ENCODE results near the gene CCNL2.
"Not testable (repeated sequence)": the region's sequence is repeated elsewhere in the genome, so short reads cannot be mapped to it uniquely, and the experiment has no call there.

Gene CCNL2

DNA sequence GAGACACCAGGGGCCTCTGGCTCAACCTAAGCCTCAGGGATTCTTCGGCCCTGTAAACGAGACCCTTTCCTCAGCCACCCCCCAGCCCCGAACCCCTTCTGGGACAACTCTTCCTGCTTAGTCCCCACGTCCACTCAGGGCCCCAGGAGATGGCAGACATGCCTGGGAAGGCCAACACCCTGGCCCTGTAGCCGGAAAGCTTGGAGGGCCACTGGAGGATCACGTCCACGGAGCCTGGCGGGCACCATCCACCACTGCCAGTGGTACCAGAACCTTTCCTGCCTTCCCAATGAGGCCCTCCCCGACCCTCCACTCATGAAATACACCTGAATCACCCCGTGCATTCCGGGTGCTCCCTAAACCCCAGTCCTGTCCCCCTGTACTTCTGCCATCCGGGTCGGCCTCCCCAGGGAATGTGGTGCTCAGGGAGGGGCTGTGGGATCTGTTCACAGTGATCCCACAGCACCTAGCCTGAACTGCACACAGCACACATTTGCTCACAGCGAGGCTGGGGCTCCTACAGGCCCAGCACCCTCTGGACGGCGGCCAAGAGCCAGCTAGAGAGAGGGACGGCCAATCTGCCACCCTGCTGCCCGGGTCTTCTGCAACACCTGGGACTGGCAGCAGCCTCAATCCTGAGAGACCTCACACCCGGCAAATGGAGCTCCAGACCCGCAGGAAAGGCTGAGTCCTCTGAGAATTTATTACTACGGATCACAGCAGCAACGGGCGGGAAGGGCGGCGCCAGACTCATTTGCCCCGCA lies 25.9 kb downstream of the CCNL2 start:
- DNase-seq (ENCODE audit: low spot score): no peak

DNA sequence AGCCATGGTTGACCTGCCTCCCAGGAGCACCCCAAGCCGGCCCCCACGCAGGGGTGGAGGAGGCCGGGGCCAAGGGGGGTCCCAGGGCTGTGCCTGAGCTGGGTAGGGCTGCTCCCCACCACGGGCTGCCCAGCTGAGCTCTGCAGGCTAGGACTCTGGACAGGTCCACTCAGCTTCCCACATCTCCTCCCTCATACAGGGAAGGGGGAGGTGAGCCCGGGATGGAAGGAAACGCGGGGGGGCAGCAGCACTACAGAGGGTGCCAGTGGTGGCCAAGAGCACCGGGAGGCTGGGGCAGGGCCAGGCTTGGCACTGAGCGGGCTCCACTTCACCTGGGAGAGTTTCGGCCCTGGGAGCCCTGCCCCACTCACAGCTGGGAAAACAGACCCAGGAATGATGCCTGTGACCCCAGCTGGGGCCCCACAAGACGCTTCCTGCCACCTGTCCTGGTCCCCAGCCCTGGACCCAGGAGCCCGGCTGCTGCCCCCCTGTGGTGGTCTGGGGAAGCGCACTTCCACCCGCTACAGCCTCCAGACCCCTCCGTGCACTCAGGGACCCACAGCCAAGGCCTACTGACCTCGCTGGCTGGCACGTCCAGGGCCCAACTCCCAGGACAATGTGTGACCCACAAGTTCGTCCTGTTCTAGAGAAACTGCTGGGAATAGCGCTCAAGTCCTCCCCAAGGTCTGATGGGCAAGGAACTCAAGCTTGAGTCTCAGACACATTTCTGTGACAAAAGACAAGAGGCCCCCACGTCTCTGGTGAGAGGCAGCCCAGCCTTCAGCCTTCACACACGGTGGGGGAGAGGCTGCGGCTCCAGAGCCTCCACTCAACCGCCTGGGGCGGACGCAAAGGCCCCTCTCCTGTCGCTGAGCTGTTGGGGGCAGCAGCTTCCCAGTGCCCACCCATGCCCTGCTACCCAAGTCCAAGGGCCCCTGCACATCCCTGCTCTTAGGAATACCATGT lies 27.1 kb downstream of the CCNL2 start:
- no peak for DNase-seq (ENCODE audit: low spot score)

DNA sequence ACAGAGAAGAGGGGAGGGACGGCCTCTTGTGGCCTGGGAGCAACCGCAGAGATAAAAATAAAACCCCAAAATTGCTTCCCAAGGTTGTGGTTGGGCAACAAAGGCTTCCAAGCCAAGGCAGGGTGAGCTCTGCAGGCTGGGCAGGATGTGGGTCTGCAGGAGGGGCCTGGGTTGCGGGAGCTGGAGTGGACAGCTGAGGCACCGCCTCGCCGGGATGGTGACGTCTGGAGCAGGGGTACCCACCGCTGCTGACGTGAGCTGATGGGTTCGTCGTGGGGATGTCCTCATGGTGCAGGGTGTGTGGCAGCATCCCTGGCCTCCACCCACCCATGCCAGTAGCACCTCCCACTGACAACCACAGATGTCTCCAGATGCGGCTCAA lies 27.8 kb downstream of the CCNL2 start:
- DNase-seq (ENCODE audit: low spot score): no peak

DNA sequence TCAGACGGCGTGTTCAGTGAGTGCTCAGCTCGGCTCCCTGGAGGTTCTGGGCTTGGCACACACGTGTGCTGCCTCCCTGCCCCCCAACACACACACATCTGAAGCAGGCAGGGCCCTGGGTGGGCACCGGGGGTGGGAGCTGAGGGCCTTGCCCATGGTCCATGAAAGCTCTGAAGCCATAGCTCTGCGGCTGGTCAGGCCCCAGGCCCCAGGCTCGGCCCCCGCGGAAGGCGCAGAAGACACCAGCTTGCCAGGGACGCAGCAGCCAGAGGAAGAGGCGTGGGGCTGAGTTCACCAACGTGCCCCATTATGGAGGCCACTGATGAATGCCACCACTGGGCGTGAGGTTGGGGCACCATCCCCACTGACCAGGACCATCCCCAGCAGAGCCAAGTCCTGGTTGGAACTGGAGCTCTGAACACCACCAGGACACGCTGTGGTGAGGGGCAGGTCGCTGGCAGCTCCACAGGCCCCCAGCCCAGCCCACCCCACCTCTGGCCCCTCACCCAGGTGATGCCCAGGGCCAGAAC lies 28.3 kb downstream of the CCNL2 start:
- no peak for DNase-seq (ENCODE audit: low spot score)

DNA sequence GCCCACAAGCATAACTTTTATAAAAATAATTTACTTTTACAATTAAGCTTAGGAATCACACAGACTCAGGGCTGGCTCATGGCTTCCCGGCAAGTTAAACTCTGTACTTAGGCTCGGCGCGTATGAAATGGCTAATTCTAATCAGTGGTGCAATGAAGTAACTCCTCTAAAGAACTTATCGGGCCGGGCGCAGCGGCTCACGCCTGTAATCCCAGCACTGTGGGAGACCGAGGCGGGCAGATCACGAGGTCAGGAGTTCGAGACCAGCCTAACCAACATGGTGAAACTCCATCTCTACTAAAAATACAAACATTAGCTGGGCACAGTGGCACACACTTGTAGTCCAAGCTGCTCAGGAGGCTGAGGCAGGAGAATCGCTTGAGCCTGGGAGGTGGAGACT lies 29.0 kb downstream of the CCNL2 start:
- DNase-seq (ENCODE audit: low spot score): not testable (repeated sequence)

DNA sequence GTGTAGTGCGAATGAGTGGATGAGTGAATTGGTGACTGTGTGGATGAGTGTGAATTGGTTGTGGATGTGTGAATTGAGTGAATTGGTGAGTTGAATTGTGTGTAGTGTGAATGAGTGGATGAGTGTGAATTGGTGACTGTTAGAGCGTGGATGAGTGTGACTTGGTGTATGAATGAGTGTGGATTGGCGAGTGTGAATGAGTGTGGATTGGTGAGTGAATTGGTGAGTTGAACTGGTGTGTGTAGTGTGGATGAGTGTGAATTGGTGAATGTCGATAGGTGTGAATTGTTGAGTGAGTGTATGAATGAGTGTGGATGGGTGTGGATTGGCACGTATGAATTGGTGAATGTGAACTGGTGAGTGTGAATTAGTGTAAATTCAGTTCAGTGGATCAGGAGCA lies 31.8 kb downstream of the CCNL2 start:
- no peak for DNase-seq (ENCODE audit: low spot score)

DNA sequence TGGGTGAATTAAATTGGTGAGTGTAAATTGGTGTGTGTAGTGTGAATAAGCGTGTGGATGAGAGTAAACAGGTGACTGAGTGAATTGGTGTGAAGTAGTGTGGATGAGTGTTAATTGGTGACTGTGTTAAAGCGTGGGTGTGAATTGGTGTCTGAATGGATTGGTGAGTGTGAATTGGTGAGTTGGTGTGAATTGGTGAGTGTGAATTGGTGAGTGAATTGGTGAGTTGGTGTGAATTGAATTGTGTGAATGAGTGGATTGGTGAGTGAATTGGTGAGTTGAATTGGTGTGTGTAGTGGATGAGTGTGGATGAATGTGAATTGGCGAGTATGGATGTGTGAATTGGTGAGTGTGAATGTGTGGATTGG lies 32.5 kb downstream of the CCNL2 start:
- no peak for DNase-seq (ENCODE audit: low spot score)

DNA sequence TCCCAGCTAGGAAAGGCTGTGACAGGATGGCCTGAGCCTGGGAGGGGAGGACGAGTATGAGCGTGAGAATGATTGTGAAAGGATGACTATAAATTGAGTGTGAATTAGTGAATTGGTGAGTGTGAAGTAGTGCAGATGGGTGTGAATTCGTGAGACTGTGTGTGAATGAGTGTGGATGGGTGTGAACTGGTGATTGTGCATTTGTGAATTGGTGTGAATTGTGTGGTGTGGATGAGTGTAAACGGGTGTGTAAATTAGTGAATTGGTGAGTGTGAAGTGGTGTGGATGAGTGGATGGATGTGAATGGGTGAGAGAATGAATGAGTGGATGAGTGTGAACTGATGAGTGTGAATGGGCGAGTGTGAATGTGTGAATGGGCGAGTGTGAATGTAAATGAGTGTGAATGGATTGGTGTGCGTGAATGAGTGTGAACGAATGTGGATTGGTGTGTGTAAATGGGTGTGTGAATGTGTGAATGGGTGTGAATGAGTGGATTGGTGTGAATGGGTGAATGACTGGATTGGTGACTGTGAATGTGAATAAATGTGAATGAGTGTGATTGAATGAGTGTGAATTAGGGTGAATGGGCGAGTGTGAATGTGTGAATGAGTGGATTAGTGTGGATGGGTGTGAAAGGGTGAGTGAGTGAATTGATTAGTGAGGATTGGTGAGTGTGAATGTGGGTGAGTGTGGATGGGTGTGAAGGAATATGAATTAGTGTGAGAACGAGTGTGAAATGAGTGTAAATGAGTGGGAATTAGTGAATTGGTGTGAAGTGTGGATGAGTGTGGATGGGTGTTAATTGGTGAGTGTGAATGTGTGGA lies 33.0 kb downstream of the CCNL2 start:
- DNase-seq (ENCODE audit: low spot score): no peak

DNA sequence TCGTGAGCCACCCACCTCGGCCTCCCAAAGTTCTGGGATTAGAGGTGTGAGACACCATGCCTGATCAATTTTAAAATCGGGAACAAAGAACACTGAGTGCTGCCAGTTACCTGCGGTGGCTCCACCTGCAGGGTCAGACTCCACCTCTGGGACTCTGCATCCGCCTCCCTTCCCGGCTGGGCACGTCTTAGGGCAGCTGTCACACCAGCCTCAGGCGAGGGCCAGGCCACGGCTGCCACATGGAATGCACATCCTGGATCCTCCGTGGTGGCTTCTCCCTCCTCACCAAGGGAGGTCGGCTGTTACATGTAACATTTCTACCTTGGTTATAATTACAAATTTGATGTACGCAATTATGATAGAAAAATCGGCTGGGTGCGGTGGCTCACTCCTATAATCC lies 34.9 kb downstream of the CCNL2 start:
- no peak for DNase-seq (ENCODE audit: low spot score)

DNA sequence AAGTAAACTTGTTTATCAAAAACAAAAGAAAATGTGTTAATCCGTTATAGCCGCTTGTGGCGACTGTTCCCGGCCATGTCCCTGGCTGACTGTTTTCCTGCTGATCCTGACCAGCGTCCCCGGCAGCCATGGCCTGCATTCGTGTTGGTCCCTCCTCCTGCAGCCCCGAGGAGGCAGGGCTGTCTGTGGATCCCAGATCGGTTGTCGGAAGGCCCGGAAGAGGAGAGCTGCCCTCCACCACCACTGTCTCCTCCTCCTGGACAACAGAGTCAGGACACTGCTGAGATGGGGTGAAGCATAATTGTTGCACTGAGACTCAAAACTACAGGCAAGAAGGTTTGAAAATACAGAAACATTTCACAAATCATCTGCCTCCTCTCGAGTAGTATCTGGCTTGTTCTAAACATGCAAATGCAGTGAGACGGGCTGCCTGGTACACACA lies 37.1 kb downstream of the CCNL2 start:
- DNase-seq (ENCODE audit: low spot score): no peak

DNA sequence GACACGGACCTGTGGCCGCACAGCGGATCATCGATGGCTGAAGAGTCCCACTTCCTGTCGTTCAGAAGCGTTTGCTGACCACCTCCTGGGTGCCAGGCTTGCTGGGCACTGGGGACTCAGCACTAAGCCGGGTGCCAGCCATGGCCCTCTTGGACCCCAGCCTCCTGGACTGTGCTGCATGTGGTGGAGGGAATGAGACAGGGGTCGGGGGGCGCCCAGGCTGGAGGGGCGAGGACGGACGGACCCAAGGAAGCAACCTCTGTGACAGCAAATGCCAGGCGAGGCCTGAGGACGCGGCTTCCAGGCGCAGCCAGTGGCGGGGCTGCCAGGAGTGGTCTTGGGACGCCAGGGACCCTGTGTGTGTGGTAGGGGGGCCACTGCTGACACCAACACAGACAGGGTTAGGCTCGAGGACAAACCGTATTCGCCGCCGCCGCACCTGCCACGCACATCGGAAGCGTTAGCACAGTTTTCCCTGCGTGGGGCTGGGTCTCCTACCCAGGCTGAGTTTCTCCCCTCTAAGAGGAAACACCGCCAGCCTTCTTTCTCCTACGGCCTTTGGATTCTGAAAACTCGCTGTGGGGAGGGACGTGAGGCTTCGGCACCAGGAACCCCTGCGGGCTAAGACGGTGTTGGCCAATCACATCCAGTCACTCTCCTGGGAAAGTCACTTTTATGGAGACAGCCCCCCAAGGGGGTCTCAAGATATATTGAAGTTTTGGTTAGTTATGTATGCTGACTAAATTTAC lies 37.7 kb downstream of the CCNL2 start:
- DNase-seq (ENCODE audit: low spot score): no peak

DNA sequence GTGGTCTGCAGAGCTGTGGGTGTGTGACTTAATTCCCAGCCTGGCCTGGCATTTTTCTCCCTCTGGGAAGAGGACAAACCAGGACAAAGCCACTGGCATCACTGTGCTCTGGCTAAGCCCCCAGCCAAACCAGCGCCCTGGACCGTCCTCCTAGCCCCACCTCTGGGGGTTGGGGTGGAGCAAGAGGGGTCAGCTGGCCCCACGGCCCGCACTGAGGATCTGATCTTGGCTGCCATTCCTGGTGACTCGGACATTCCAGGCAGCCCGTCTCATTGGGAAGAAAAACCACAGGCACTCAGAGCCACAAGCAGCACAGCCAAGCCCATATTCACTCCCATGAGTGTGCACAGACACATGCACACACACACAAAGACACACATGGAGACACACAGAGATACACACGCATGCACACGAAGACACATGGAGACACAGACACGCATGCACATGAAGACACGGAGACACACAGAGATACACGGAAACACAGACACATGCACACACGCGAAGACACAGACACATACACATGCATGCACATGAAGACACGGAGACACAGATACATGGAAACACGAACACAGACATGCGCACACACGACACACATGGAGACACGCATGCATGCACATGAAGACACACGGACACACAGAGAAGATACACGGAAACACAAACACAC lies 38.5 kb downstream of the CCNL2 start:
- no peak for DNase-seq (ENCODE audit: low spot score)

DNA sequence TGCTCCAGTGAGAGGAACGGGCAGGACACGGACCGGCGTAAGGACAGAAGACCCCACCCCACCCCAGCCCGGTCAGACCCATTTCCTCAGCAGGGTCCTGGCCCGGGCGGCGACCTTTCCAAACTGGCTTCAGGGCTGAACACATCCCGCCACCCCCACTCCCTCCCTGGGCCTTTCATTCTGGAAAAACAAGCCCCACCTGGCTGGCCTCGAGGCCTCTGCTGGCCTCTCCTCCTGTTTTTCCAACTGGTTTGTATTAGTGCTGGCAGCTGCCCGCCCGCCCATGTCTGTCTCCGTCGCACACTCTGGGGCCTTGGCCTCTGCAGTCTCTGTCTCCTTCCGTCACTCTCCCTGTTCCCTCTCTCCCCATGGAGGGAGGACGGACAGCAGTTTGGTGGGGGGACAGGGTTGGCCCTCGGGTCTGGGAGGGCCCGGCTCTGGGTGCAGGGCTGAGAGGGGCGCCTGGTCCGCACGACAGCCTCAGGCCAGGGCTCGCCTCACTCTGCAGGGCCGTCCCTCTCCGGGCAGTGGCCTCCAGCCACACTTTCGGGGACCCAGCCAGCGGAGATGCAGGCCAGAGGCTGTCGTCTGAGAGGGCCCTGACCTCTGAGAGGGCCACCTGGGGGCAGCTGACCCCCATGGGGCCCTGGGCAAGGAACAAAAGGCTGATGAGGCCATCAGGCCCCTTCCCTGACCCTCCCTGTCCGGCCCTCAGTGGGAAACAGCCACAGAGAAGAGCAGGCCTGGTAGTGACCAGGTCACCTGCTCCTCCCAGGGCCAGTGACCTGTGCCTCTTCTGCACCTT lies 39.3 kb downstream of the CCNL2 start:
- no peak for DNase-seq (ENCODE audit: low spot score)

DNA sequence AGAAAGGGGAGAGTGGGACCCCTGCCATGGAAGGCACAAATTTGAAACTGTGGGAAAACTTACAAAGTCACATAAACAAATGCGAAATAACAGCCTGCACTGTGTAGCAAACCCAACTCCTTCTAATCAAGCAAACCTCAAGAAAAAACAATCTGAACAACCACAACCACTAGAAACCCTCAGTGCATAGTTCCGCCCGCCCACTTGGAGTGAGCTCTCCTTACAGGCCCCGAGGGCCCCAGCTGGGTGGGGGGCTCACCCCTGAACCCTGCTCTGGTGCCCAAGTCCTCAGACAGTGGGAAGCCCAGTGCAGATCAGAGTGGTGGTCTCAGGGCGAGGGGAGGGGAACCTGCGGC lies 39.8 kb downstream of the CCNL2 start:
- no peak for DNase-seq (ENCODE audit: low spot score)

DNA sequence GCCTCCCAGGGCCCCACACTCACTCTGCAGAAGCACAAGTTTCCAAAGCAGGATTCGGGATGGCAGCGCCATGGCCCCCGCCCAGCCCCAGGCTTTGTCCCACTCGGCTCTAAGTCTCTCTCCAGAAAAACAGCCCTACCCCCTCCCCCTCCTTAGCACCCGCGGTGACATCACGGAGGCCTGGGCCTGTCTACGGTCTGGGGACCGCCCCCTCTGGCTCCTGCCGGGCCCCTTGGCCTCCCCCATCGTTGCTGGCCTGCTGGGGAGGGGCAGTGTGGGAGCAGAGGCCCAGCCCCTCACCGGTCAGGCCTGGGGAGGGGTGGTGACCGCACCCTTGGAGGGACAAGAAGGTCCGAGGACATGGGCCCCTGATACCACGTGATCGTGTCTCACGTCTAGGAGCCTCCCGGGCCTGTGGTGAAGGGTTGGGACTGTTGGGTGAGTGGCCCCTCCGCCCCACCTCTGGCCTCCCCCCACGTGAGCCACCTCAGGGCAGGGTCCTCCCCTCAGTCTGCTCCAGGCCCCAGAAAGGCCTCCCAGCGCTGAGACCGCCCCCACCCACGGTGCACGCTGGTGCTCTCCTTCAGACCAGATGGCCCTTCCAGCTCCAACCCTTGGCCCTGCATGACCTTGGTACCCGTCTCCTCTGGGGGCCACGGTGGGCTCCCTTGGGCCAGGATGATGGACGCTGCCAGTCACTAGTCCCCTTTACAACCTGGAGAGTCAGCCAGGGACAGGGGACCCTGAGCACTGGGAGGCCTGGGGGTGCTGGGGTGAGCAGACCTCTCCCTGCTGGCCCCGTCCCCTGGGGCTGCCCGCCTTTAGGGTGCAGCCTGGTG lies 40.5 kb downstream of the CCNL2 start, which contains the start of gene MXRA8:
TSS of gene MXRA8 (minus strand) at position 123 of the 839 bp plus-strand sequence. CDS start at position 72, 51 bp downstream.
- DNase-seq (ENCODE audit: low spot score): no peak

DNA sequence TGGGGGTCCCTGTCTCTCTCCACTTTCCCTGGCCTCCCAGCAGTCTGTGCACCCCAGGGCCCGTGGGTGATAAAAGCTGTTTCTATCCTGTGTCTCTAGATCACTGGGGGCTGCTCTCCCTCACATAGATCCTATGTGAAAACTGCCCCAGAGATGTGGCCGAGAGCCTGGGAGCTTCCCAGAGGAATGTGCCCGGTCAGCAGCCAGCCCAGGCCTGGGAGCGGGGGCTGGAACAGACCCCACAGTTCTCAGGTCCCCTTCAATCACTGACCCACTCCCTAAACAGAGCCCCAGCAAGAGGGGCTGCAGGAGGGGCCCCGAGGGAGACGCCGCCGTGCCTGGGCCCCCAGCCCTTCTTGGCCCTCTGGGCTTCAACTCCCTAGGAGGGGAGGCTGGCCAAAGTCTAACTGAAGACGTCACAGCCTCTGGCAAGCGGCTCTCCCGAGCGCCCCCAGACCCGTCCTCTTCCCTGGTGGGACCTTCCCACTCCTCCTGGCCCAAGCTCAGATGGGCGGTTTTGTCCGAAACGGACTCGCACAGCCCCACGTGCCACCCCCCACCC lies 41.2 kb downstream of the CCNL2 start:
- no peak for DNase-seq (ENCODE audit: low spot score)

DNA sequence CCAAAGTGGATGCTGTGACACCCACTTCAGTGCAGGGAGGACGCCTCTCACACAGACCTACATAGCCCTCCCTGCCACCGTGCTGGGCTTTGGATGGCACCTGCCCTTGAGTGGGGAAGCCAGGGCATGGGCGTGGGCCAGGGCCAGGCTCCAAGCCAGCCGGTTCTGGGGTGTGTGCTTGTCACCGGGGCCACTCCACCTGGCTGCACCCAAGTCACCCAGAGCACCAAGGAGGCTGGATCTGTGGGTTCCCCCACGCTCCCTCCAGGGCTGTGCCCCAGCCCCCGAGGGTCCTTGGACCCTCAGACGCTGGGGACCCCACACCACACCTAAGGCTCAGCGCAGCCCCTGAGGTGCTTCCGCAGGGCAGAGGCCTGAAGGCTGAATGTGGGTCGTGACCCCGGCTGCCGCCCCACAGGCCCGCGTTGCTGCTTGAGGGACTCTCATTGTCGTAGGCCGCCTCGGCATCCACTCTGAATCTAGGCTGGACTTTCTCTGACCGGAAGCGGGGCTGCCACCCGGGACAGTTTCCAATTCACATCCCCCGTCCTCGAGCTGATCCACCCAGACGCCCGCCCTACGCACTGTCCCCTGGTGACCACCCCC lies 42.2 kb downstream of the CCNL2 start:
- DNase-seq (ENCODE audit: low spot score): no peak

DNA sequence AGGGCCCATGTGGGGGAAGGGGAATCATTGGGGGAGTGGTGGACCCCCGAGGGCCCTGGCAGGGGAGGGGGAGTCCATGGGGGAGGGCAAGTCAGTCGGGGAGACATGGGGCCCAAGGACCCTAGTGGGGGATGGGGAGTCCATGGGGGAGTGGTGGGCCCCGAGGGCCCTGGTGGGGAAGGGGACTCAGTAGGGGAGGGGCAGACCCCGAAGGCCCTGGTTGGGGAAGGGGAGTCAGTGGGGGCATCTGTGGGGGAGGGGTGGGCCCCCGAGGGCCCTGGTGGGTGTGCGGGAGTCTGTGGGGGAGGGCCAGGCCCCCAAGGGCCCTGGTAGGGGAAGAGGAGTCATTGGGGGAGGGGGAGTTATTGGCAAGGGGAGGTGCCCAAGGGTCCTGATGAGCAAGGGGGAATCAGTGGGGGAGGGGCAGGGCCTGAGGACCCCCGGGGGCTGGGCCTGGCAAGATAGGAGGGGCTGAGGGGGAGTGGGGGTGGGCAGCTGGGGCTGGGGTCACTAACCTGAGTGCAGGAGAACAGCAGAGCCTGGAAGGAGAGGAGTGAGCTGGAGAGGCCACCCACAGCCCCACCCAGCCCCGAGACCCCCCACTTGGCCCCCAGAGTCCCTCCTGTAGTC lies 42.9 kb downstream of the CCNL2 start:
- DNase-seq (ENCODE audit: low spot score): no peak

Measured in putamen (tissue), 1 donor.